Measurements from ENCODE around the gene TYW1B. TPM values are rescaled to one million over a fixed set of nuclear protein-coding genes. Genes with fewer than 3 reads are reported as not detected.
"Not testable (repeated sequence)": the region's sequence is repeated elsewhere in the genome, so short reads cannot be mapped to it uniquely, and the experiment has no call there.

The TYW1B gene
- total RNA-seq, 6 donors from 2014 or later: 2.4 to 22.0 (median 4.5) TPM

DNA sequence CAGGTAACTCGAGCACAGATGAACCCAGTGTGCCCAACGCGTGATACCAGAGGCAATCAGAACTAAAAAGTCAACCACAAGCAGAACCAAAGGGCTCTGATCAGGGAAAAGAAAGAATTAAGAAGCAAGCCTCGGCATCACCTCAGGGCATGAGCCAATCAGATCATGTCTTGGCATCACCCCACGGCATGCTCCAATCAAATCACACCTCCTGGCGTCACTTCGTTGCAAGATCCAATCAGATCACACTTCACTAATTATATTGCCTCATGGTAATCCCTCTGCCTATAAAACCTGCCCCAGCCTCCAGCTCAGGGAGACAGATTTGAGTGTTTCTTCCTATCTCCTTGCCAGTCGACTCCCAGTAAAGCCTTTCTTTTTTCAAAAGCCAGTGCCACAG, 46.8 kb downstream of the TYW1B start:
- DNase-seq (no peak), ATAC-seq (ENCODE audit: low FRiP score in 2 of 2) (no peak)
- no peak overlapping the region for H3K27ac ChIP-seq
- H3K9me3 ChIP-seq: no peaks in the 10 kb centered on the region
- no peaks in the 10 kb centered on the region for H3K27me3 ChIP-seq
- TF ChIP-seq POLR2A (IDR thresholded peaks at IDR 0.05) (no peak), POLR2AphosphoS5 (IDR thresholded peaks at IDR 0.05) (no peak), EP300 (IDR thresholded peaks at IDR 0.05) (no peak), CTCF (IDR thresholded peaks at IDR 0.05) (no peak)
- peaks cover 0 to 4% (median 2%) of the 10 kb centered on the region in 4 donors for H3K4me1 ChIP-seq
- H3K36me3 ChIP-seq: no peaks in the 10 kb centered on the region
- WGBS, 2 donors: 94 to 95% methylated on average over 7 to 8 of the region's 8 CpGs
- H3K4me3 ChIP-seq: no peak overlapping the region

GRCh38 chr7:72780289-72780894, 47.6 kb downstream of the TYW1B start:
- H3K4me1 ChIP-seq; DNase-seq; H3K27ac ChIP-seq; H3K36me3 ChIP-seq; H3K4me3 ChIP-seq; H3K27me3 ChIP-seq; ATAC-seq (ENCODE audit: low FRiP score in 2 of 2); H3K9me3 ChIP-seq: not testable (repeated sequence)
- WGBS, 2 donors: 83 to 85% methylated on average over 5 of the region's 5 CpGs

- H3K4me3 ChIP-seq; DNase-seq; H3K36me3 ChIP-seq; H3K9me3 ChIP-seq; H3K4me1 ChIP-seq; H3K27me3 ChIP-seq; H3K27ac ChIP-seq; ATAC-seq (ENCODE audit: low FRiP score in 2 of 2): not testable (repeated sequence)
- 95 to 96% methylated on average over 2 of the region's 2 CpGs for WGBS, 2 donors
Observed at GRCh38 chr7:72777167-72777566, 50.8 kb downstream of the TYW1B start.

DNA sequence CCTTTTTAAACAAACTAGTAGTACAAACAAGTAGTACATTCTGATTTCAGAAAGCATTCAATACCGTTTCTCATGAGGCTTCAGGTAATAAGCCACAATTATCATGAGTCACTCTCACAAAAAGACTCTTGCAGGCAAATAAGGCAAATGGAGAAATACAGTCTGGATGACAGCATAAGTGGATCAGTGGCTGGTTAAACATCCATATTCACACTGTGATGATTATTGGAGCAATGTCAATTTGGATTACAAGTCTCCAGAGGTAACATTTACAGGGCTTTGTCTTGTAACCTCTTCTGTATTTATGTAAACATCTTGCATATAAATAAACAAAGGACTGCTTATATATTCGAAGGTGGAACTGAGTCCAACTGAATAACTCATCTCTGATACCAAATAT, 55.4 kb downstream of the TYW1B start:
- ATAC-seq (ENCODE audit: low FRiP score in 2 of 2); DNase-seq: not testable (repeated sequence)
- WGBS, 2 donors: 54 to 61% methylated on average over 2 of the region's 2 CpGs

GRCh38 chr7:72766994-72767393, 61.0 kb downstream of the TYW1B start:
- 88 to 92% methylated on average over 5 of the region's 5 CpGs for WGBS, 2 donors
- DNase-seq; H3K4me3 ChIP-seq; H3K27ac ChIP-seq; H3K4me1 ChIP-seq; H3K36me3 ChIP-seq; ATAC-seq (ENCODE audit: low FRiP score in 2 of 2); H3K9me3 ChIP-seq; H3K27me3 ChIP-seq: not testable (repeated sequence)

More for the DNA sequence above, 55.4 kb downstream of the TYW1B start:
- H3K36me3 ChIP-seq, H3K27me3 ChIP-seq, H3K27ac ChIP-seq, H3K4me1 ChIP-seq, H3K9me3 ChIP-seq, H3K4me3 ChIP-seq: not testable (repeated sequence)

GRCh38 chr7:72760602-72761001, 67.4 kb downstream of the TYW1B start:
- Histone ChIP-seq H3K4me3 (no peak overlapping the region), H3K36me3 (no peaks in the 10 kb centered on the region), H3K9me3 (peaks cover 7 to 15% (median 11%) of the 10 kb centered on the region in 4 donors), H3K27ac (no peak overlapping the region), H3K4me1 (no peaks in the 10 kb centered on the region), H3K27me3 (no peaks in the 10 kb centered on the region)
- 93 to 96% methylated on average over 2 of the region's 2 CpGs for WGBS, 2 donors
- ATAC-seq (ENCODE audit: low FRiP score in 2 of 2) (no peak), DNase-seq (no peak)
- TF ChIP-seq CTCF (IDR thresholded peaks at IDR 0.05) (no peak), POLR2A (IDR thresholded peaks at IDR 0.05) (no peak), EP300 (IDR thresholded peaks at IDR 0.05) (no peak), POLR2AphosphoS5 (IDR thresholded peaks at IDR 0.05) (no peak)

DNA sequence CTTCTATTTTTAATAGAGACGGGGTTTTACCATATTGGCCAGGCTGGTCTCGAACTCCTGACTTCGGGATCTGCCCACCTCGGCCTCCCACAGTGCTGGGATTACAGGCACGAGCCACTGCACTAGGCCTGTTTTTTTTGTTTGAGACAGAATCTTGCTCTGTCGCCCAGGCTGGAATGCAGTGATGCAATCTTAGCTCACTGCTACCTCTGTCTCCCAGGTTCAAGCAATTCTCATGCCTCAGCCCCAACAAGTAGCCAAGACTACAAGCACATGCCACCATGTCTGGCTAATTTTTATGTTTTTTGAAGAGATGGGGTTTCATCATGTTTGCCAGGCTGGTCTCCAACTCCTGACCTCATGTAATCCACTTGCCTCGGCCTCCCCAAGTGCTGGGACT, 73.7 kb downstream of the TYW1B start:
- Histone ChIP-seq H3K9me3 (peaks cover 0 to 5% (median 0%) of the 10 kb centered on the region in 4 donors), H3K4me3 (no peak overlapping the region), H3K36me3 (no peaks in the 10 kb centered on the region), H3K27ac (no peak overlapping the region), H3K4me1 (no peaks in the 10 kb centered on the region), H3K27me3 (no peaks in the 10 kb centered on the region)
- WGBS, 2 donors: 75 to 82% methylated on average over 6 to 7 of the region's 7 CpGs
- no peak for TF ChIP-seq POLR2A (IDR thresholded peaks at IDR 0.05)
- DNase-seq: no peak
- ATAC-seq (ENCODE audit: low FRiP score in 2 of 2): no peak
